Activated CD4-positive, alpha-beta T cell treated with anti-CD3 and anti-CD28 coated beads, Interleukin-10, Interleukin-2, amounts not matched to agents 100 ng/mL and 50 ng/mL, durations not matched to agents 16 hours and 8 hours (primary cell): Measurements from ENCODE around the gene ATF3.

Experiments used
- DNase-seq: peaks from one replicate; pipeline ENCODE4 v3.0.0-alpha.2; 2020

The ATF3 gene

GRCh38 chr1:212587016-212587887, 21.3 kb upstream of the ATF3 start:
- DNase-seq, result no peak

DNA sequence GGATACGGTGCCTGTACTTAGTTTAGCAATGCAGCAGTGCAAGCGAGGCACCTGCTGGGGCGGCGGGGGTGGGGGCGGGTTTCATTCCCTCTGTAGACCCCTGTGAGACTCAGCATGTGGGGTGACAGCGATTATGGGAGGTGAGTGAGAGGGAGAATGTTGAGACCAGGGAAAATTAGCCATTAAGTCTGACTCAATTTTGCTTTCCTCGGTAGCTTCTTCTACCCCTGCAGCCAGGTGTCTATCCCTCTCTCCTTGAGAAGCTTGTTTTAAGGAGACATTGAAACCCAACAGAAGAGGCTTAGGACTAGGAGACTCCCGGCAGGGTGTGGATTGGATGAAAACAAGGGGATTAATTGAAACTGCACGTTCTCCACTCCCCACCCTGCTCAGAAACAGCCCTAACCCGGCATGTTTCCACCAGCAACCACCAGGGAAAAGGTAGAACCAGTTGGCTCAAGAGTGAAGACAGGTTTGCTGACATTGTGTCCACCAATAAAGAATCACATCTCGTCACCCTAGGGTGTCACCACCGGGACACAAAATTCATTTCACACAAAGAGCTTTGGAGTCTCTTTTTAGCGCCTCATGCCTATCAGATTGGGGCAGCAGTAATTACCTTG, 20.6 kb upstream of the ATF3 start:
- DNase-seq, result no peak

DNA sequence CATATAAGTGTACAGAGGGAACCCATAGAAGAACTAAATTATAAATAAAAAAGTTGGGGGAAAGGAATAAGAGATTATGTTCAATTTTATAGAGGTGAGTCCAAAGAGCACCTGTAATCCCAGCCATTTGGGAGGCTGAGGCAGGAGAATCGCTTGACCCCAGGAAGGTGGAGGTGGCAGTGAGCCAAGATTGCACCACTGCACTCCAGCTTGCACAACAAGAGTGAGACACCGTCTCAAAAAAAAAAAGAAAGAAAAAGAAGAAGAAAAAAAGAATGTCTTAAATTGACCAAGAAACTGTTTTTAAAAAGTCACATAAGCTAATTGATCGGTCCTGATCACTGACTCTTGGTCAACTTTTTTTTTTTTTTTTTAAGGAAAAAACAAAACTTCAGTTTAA, 19.1 kb upstream of the ATF3 start:
- no peak for DNase-seq

DNA sequence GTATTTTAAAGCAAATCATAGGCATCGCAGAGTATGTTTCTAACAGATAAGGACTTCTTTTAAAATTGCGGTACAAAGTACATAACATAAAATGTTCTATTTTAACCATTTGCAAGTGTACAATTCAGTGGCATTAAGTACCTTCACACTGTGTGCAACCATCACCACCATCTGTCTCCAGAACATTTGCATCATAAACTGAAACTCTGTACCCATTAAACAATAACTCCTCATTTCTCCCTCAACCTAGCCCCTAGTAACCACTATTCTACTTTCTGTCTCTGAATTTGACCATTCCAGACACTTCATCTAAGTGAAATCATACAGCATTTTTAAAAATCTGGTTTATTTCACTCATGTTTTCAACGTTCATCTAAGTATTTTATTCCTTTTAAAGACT, 16.6 kb upstream of the ATF3 start:
- no peak for DNase-seq

DNA sequence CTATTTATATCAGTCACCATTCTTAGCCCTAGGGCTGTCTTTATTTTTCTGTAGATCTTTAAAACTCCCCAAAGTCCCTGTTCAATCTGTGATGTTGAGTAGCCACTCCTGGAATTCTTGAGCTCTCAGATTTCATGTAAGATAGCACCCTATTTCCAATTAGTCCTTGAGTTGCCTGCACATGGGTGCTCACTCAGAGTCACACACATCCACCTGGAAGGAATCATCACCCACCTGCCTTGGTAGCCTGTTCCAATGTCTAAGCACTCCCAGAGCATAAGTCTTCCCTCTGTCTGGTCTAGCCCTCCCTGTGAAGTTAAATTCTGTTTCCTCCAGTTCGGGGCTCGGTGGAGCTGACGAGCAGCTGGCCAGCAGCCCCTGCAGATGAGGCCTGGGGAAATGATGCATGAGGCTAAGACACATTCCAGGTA, 14.7 kb upstream of the ATF3 start:
- no peak for DNase-seq

GRCh38 chr1:212594640-212595039, 13.9 kb upstream of the ATF3 start:
- DNase-seq, result no peak

- DNase-seq, result no peak
These were observed 13.3 kb upstream of the ATF3 start for GRCh38 chr1:212595229-212595628.

GRCh38 chr1:212595787-212596714, 12.5 kb upstream of the ATF3 start:
- peak; percentile 85 for DNase-seq

DNA sequence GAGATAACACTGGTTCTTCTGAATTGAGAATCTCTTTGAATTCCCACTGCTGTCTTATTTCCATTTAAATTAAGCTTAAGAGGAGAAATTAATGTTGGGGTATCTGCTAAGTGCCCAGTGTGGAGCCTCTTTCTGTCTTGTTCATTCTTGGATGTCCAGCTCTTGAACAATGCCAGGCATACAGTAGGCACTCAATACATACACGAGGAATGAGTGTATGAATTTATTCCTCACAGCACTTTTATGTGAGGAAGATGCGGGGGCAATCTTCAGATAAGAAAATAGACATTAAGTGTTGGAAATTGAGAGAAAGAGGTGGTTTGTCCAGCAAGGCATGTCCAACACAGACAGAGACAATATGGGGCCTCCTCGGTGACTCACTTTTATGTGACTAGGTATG, 11.8 kb upstream of the ATF3 start:
- DNase-seq, result no peak

DNA sequence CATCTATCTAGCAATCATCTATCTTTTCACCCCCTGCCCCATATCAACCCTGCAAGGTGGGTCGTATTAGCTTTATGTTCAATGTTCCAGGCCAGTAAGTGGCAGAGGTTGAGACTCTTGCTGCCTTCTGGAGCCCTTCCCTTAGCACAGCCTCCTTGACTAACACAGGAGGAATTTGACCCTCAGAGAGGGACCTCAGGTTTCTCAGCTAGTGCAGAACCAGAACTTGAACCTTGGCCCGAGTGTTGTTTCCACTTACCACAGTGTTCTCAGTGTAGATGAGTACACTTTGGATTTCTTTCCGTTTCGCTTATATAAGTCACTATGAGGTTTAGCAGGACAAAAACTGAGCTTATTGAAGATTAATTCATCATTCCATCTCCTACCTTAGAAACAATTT, 11.1 kb upstream of the ATF3 start:
- DNase-seq, result no peak

DNA sequence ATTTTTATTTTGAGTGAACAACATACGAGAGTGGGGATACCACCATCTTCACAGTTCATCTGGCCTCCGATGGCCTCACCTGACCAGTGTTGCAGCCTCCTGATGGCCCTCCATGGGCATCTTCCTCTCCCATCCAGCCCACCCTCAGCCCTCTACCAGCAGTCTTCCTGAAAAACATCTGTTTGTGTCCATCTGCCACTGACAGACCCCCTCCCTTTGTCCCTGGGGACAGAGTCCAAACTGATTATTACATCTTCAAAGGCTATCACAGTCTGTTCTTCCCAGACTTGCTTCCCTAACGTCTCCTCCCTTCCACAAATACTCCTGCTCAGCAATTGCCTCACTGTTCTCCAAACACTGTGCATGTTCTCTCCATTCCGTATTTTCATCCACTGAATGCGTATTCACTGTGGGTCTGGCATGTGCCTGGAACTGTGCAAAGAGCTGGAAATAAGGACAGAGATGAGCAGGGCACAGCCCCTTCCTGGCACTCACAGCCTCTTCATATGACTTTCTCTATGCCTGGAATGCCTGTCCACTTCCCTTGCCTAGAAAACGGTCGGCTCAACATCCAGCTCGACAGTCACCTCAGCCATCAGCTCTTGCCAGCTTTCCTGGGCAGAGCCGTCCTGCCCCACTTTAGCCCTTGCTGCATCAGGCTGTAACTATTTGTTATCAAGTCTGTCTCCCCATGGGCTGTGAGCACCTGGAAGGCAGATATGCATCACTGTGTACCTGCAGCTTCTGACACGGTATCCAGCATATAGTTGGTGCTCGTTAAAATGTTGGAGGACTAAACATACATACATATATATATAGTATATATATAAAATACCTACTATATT, 8.3 kb upstream of the ATF3 start:
- no peak for DNase-seq

DNA sequence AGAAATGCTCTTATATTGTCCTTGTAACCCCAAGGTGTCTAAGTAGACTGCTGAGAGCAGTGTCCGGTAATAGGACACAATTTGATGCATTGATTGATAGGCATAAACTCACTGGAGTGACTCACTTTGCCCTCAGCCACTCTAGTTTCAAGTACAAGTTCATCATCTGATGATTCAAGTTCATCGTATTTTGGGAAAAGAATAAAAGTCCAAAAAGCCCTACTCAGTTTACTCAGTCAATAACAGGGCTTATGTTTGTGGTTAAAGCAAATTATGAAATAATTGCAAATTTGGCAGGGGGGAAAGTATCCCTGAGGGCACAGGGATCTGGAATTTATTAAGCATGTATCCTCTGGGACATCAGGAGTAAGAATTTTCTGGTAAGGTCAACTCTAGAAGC, 7.6 kb upstream of the ATF3 start:
- no peak for DNase-seq

GRCh38 chr1:212601524-212601923, 7.0 kb upstream of the ATF3 start:
- peak; percentile 39 for DNase-seq

GRCh38 chr1:212605441-212606394, 2.8 kb upstream of the ATF3 start:
- no peak for DNase-seq

GRCh38 chr1:212606395-212607205, 2.0 kb upstream of the ATF3 start:
- DNase-seq, result peak; percentile 54

GRCh38 chr1:212607206-212607912, 1.2 kb upstream of the ATF3 start:
- DNase-seq, result peak; percentile 36

DNA sequence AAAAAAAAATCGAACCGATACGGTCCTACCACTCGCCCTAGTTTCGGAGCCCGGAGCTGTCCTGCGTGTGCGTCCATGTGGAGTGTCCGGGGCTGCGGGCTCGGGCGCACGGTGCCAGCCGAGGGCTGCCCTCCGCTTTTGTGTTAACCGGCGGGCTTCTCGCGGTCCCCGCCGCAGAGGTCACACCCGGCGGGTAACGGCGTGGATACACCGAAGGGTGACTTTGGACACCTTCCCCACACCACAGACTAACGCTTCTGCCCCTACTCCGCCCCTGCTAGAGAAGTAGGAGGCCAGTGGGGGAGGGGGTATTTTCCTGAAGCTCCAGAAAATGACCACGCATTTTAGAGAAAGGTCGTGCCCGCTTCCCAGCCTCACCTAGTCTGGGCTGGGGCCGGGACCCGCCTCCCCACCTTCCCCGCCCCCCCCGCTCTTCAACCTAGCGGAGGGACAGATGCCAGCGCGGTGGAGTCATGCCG, 609 bp upstream of the ATF3 start:
- DNase-seq, result no peak

DNA sequence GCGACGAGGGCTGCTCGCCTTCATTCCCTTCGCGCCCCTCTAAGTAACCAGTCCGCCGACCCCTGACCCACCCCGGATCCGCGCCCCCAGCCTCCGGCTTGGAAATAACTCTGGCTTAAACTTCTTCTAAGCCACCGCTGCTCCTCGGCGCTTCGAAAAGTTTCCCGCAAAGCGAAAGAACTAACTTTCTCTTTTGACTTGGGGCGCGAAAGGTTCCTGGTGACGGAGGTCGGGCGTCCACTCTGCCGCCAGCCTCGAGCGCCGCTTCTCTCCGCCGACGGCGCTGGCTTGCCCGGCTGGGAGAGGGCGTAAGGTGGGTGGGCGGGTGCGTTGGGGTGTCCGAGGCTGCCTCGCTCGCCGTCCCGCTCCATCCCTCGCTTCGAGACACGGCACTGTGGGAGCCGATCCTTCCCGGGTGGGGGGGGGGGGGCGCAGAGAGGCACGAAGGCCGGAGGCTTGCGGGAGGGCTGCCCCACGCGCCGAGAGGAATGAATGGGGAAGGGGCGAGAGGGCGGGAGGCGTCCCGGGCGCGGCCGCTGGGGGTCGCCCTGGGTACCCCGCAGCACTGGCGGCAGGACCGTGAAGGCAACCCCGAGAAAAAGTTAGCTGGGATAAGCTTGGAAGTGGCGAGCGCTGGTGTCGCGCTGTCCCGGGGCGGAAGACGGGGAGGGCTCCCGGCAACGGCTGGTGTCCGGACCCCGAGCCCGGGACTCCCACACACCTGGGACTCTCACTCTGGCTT, 569 bp downstream of the ATF3 start:
- peak; percentile 62 for DNase-seq
